ENCODE results near the gene LRP6. TPM values are rescaled to one million over a fixed set of nuclear protein-coding genes. Genes with fewer than 3 reads are reported as not detected.

LRP6 gene
- polyA plus RNA-seq, 1 donor from 2014 or later = 33.5 TPM

DNA sequence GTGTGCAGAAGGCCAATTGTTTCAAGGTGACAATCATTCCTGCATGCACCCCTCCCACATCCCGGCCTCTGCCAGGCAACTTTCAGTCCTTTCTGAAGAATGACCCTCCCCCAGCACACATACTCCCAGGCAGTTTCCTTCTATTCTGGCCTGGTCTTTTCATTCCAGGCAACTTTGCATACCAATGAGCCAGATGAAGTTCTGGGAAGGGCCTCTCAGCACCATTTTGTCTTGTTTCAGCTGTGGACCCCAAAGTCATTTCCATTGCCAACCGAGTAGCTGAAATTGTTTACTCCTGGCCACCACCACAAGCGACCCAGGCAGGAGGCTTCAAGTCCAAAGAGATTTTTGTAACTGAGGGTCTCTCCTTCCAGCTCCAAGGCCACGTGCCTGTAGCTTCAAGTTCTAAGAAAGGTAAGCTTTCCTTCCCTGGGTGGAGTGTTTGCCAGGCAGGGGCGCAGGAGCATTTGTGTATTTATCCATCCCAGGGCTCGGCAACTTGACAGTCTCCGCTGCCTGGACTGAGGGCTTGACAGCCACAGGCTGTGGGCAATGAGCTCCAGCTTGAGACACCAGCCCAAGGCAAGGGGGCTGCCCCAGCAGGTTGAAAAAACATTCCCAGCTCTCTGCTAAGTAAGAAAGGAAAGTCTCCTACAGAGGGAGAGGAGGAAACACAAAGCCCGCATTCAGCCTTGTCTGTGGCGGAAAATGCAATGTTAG is 179.7 kb downstream of the LRP6 start:
- Histone ChIP-seq H4K20me1 (ENCODE audit: insufficient read depth) (no peaks in the 10 kb centered on the region), H3K9me2 (ENCODE audit: insufficient read depth, low read length) (no peaks in the 10 kb centered on the region), H2AFZ (ENCODE audit: low read depth, low read length) (no peak overlapping the region), H3F3A (ENCODE audit: insufficient read depth, low read length, poor library complexity, severe bottlenecking) (no peaks in the 10 kb centered on the region), H3K27ac (ENCODE audit: low read length) (no peak overlapping the region), H3K4me3 (ENCODE audit: low read length) (no peak overlapping the region), H3K27me3 (ENCODE audit: insufficient read depth, low read depth, low read length) (no peaks in the 10 kb centered on the region), H3K9me3 (ENCODE audit: low read length) (no peaks in the 10 kb centered on the region), H3K79me2 (replicated peaks; ENCODE audit: insufficient read depth, low read length) (no peaks in the 10 kb centered on the region), H3K36me3 (ENCODE audit: insufficient read depth, low read length) (no peaks in the 10 kb centered on the region), H3K4me2 (ENCODE audit: low read length) (no peak overlapping the region), H3K9ac (ENCODE audit: low read length) (no peak overlapping the region)
- TF ChIP-seq TAF1 (IDR thresholded peaks at IDR 0.05; ENCODE audit: low read depth) (no peak), CTCF (IDR thresholded peaks at IDR 0.05; ENCODE audit: poor library complexity, severe bottlenecking) (no peak), POLR2AphosphoS5 (IDR thresholded peaks at IDR 0.05) (no peak), EP300 (conservative IDR thresholded peaks at IDR 0.05; ENCODE audit: poor library complexity, severe bottlenecking) (no peak), REST (IDR thresholded peaks at IDR 0.05; ENCODE audit: borderline replicate concordance) (no peak), SMC3 (conservative IDR thresholded peaks at IDR 0.05; ENCODE audit: poor library complexity) (no peak), EZH2 (IDR thresholded peaks at IDR 0.05; ENCODE audit: borderline replicate concordance, insufficient read depth, low read length, poor library complexity, severe bottlenecking) (no peak), RAD21 (conservative IDR thresholded peaks at IDR 0.05) (no peak), MXI1 (conservative IDR thresholded peaks at IDR 0.05; ENCODE audit: poor library complexity, severe bottlenecking) (no peak)

GRCh38 chr12:12086362-12086761 is 180.5 kb downstream of the LRP6 start:
- TF ChIP-seq EP300 (conservative IDR thresholded peaks at IDR 0.05; ENCODE audit: poor library complexity, severe bottlenecking) (no peak), CTCF (IDR thresholded peaks at IDR 0.05; ENCODE audit: poor library complexity, severe bottlenecking) (no peak), RAD21 (conservative IDR thresholded peaks at IDR 0.05) (no peak), MXI1 (conservative IDR thresholded peaks at IDR 0.05; ENCODE audit: poor library complexity, severe bottlenecking) (no peak), SMC3 (conservative IDR thresholded peaks at IDR 0.05; ENCODE audit: poor library complexity) (no peak)
- Histone ChIP-seq H3K36me3 (ENCODE audit: insufficient read depth, low read length) (no peaks in the 10 kb centered on the region), H3K27me3 (ENCODE audit: insufficient read depth, low read depth, low read length) (no peaks in the 10 kb centered on the region), H3K79me2 (replicated peaks; ENCODE audit: insufficient read depth, low read length) (no peaks in the 10 kb centered on the region), H3K4me2 (ENCODE audit: low read length) (no peak overlapping the region), H4K20me1 (ENCODE audit: insufficient read depth) (no peaks in the 10 kb centered on the region), H3K9ac (ENCODE audit: low read length) (no peak overlapping the region), H3K9me3 (ENCODE audit: low read length) (no peaks in the 10 kb centered on the region), H2AFZ (ENCODE audit: low read depth, low read length) (no peak overlapping the region), H3K9me2 (ENCODE audit: insufficient read depth, low read length) (no peaks in the 10 kb centered on the region), H3F3A (ENCODE audit: insufficient read depth, low read length, poor library complexity, severe bottlenecking) (no peaks in the 10 kb centered on the region), H3K4me3 (ENCODE audit: low read length) (no peak overlapping the region), H3K27ac (ENCODE audit: low read length) (no peak overlapping the region)
